ENCODE results near the gene ARHGAP6.

- TF ChIP-seq CTCF (IDR thresholded peaks at IDR 0.05; ENCODE audit: extremely low read depth in 1 of 2, insufficient read depth in 1 of 2, low read depth in 1 of 2, low read length in 2 of 2): no peak
- no peak for TF ChIP-seq MAX (IDR thresholded peaks at IDR 0.05; ENCODE audit: insufficient read depth, insufficient read length)
These were observed 474.8 kb downstream of the ARHGAP6 start for GRCh38 chrX:11190745-11191510.
